HG03469 (cell line): ENCODE measurements around the gene TBC1D16.

ENCODE experiments used
- ATAC-seq: cut with Tn5 transposase; IDR thresholded peaks from one replicate; pipeline ENCODE4 v1.9.1; 2021; ENCODE audit warnings: mild to moderate bottlenecking, moderate library complexity, moderate number of reproducible peaks; ENCODE audit not compliant: unreplicated experiment

TBC1D16 gene

DNA sequence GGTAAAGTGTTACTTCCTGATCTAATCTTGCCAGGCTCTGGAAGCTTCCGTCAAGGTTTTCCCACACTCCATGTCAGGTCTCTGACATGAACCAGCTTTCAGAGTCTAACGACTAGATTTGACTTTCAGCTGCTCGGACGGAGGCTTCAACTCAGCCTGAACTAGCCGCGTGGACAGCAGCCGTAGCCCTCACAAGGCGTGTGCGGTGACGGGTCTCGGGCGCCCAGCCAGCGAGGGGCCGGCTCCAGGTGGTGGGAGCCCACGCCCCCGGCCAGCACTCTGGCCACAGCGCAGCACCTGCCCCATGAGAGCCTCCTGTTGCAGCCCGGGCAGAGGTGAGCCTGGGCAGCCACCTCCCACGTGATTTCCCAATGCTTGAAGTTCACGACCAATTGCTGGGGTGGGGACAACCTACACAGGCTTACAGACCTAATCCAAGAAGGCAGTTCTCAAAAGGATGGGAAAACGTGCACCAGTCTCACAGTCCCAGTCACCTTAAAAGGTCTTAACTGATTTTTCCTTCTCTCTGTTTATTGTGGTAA lies 45.5 kb downstream of the TBC1D16 start:
- ATAC-seq, result no peak

DNA sequence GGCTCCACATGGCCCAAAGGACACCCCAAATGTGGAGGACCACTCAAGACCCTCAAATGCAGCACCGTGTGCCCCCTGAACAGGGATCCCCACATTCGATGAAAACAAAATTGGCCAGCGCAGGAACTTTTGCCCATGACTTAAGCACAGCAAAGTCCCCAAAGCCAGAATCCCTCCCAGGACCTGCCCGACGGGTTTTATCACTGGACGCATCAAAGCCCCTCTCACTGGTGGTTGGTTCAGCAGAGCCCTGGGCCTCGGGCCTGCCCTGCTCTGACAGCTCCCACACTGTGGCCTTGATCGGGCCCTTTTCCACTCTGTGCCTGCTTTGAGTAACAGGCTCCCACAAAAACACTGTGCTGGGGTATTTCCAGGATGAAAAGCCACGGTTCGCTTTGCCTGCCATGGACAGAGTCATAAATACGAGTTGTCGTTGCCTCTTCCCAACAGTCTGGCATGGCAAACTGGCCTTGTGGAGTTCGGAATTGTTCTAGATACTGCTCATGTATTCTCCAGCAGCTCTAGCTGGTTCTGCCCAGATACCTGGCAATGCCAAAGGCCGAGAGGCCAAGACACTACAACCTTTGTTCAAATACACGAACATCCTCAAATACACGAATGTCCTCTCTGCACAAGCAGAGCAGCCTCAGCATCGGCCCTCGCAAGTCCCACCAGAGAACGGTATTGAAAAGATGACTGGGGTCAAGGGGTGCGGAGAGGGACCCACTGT lies 46.4 kb downstream of the TBC1D16 start:
- no peak for ATAC-seq

DNA sequence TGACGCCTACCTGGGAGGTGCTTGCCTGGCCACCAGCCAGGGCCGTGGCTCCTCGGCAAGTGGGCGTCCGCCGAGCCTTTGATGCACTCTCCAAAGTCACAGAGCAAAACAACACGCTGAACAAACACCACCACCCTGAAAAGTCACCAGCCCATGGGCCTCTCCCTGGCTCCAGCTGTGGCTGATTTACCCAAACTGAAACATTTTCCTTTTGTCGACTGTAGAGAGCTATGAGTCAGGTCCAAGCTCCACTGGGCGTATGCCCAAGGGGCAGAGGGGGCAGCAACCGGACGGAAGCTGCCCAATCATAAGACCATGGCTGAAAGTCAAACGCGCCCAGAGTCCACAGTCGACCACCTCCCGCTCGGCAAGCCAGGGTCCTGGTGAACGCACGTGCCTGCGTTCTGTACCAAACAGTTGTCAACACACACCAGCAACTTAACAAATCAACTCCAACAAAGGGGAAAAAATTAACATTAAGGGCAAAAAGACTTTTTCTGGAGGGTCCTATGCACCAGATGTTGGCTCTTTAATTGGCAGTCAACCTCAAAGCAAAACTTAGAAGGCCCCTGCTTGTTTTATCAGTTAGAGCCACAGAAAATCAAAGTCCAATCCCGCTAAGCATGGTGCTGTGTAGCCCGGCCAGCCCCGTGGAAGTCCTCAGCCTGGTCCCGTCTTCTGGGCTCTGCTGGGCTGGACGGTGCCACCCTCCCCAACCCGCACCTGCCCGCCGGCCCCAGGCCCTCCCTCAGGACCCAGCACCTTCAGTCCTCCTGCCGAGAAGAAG lies 47.3 kb downstream of the TBC1D16 start:
- no peak for ATAC-seq

DNA sequence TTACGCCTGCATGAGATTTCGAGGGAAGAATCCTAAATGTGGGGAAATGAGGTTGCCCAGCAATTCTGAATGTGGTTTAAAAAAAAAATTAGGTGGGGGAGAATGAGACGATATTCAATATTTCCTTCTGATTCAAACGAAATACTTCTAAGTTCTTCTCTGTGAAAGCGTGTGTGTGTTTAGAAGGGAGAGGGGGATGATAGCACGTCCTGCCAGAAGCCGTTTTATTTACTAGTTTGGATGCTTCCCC lies 47.8 kb downstream of the TBC1D16 start:
- no peak for ATAC-seq

DNA sequence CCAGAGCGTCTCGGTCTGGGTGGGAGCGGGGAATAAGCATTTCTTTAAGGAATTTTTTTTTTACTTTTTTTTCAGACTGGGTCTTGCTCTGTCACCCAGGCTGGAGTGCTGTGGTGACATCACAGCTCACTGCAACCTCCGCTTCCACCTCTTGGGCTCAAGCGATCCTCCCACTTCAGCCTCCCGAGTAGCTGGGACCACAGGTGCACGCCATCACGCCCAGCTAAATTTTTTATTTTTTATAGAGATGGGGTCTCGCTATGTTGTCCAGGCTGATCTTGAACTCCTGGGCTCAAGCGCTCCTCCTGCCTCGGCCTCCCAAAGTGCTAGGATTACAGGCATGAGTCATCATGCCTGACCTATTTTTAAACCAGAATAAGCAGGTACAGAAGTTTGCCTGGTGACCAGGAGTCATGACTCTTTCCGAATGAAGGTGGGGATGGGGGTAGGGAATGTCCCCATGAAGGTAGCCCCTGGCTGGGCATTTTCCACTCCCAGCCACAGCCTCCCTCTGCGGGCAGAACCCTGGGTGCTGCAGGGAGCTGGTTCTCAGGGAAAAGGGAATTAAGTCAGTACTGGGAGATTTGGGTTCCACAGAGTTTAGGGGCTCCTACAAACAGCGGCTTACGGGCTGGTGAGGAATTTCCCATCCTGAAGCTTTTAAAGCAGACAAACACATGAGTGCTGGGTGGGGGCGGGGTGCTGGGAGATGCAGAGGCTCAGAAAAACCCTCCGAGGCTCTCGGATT lies 48.3 kb downstream of the TBC1D16 start:
- ATAC-seq, result no peak

DNA sequence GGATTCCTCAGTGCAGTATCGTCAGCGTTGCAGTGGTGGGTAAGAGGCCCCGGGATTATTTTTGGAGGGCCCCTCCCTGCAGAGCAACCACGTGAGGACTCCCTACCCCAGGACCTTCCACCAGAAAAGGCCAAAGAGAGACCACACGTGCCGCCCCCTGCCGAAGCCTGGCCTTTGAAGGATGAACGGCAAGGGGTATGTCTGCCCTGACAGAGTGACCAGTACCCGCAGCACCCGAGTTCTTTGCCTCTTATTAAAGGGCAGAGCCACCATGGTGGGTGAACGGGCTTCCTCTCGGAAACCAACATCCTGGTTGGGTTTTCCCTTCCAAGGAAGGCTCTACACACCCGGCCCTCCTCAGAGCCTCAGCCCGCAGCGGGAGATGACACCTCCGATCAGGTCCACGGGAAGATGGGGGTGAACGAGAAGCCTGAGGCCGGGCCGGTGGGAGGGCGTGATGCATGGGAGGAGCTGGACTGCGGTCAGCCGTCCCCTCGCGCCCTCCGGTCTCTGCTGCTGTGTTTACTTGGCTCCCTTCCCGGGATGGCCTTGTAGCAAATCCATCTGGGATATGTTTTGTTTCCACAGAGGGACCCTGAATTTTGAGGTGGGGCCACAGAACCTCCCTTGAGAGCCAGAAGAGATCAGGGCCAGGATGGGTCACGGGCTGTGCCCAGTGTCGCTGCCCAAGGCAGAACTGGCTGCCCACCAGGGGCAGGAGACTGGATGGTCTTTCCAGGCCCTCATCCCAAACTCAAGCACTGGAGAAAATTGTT lies 49.1 kb downstream of the TBC1D16 start:
- ATAC-seq, result no peak

DNA sequence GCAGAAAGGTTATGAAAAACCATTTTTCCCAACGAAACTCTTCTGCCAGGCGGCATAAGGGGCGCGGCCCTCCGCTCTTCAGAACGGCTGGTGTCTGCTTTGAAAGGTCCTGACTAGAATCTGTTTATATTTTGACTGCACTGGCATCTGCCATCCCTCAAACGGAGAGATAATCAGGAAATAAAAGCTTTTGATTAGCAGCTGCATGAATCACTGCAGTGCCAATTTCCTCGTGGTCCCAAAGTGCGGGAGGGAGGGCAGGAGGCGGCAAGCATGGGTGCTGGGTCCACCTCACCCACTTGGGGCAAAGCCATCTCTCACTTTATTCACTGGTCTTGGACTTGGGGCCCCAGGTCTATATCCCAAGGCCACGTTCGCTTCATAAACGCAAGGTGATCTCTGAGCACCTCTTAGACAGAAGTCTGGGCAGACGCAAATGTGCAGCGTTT lies 49.7 kb downstream of the TBC1D16 start:
- no peak for ATAC-seq

DNA sequence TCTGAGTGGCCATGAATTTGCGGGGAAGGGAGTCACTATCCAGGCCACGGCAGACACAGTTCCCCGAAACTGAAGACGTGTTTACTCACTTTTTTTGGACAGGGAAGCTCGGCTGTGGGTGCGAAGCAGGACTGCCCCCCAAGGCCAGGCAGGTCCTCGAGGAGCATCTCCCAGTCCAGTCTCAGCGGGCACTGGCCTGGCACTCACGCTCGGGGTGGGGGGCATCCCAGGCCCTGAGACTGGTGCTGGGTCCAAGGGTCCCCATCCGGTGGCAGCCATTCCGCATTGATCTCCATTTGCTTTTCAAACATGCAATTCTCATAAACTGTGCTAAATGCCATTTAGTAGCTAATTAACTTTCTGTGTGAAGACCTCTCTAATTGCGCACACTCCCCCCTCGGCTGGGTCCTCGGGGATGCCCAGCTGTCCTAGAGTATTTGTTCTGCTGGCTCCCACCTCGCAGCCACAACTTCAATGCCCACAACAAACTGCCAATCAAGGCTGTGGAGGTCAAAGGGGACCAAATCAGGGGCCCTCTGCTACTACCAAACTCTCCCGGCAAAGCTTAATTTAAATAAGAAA lies 50.2 kb downstream of the TBC1D16 start:
- no peak for ATAC-seq

DNA sequence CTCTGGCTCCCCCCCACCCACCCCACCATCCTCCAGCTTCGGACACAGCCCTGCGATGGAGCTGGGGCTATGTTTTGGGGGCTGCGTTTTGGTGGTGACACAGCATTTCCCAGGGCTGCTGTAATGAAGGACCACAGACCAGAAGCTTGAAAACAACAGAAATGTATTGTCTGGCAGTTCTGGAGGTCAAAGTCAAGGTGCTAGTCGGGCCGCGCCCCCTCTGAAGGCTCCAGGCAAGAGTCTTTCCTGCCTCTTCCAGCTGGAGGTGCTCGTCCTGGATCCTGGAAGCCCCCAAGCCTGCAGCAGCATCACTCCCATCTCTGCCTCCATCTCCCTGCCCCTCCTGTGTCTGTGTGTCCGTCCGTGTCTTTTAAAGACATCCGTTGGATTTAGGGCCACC lies 50.8 kb downstream of the TBC1D16 start:
- no peak for ATAC-seq

DNA sequence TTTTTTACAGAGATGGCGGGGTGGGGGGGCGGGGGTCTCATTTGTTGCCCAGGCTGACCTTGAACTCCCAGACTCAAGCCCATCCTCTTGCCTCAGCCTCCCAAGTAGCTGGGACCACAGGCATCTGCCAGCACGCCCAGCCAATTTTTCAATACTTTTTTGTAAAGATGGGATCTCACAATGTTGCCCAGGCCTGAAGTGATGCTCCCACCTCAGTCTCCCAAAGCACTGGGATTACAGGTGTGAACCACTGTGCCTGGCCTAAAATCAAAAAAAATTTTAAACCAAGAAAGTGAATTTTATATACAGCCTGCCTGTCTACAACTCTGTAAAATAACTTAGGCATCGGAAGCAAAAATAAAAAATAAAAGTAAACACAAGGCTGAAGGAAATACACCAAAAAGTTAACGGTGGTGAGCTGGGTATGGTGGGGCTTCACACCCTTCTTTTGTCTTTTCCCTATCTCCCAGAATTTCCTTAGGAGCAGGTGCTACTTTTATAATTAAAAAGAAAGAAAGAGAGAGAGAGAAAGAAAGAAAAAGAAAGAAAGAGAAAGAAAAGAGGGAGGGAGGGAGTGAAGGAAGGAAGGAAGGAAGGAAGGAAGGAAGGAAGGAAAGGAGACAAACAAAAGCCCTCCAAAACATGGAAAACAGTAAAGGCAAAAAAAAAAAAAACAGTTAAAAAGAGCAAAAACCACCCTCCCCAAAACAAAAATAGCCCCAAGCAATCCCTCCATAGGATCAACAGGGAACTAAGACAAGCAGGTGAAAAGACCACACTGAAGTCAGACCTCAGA lies 51.4 kb downstream of the TBC1D16 start:
- no peak for ATAC-seq

DNA sequence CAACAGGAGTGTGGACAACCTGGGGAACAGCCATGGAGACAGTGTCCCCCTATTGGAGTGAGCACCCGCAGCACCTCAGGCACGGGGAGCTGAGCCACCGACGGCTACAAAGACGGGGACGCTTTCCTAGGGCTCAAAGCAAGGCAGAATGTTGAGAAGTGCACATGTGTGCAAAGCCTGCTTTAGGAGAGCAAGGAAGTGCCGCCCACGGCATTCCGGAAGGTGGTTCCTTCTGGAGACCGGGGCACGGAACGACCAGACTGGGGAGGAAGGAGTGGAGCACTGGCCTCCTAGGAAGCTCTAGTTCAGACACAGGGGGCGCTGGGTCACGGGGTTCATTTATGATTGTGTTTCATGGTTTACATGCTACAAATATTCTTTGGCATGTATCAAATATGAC lies 52.2 kb downstream of the TBC1D16 start:
- no peak for ATAC-seq

DNA sequence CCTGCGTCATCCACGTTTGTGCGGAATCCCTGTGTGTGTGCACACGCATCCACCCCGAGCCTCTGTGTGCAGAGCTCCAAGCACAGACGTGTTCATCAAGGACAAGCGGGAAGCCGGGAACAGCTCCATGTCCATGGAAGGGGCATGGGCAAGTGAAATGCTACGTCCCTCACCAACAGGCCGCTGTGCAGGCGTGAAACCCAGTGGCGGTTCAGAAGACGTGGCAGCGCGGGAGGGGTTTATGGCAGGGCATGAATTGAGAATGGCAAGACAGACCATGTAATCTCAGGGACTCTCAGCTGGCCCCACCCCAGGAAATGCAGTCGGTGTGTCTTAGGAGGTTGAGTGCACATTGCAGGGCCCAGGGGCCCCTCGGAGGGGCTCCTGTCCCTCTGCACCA lies 52.7 kb downstream of the TBC1D16 start:
- no peak for ATAC-seq

DNA sequence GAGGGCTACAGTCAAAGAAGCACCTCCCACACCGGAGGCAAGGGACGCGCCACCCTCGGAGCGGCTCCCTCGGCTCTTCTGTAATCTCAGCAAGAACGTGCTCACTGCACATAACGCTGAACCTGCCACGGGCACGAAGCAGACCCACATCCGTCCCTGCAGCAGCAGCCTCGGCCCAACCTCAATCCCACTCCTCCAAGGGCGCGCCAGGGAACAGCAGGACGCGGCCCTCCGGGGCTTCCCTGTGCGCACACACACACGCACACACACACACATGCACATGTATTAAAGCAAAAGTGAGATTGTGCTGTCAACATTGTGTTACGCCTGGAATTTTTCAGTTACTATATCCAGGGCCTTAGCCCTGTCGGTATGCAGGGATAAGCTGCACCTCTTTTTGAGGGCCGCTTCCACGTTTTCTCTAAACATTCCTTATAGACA lies 54.0 kb downstream of the TBC1D16 start:
- ATAC-seq, result no peak

DNA sequence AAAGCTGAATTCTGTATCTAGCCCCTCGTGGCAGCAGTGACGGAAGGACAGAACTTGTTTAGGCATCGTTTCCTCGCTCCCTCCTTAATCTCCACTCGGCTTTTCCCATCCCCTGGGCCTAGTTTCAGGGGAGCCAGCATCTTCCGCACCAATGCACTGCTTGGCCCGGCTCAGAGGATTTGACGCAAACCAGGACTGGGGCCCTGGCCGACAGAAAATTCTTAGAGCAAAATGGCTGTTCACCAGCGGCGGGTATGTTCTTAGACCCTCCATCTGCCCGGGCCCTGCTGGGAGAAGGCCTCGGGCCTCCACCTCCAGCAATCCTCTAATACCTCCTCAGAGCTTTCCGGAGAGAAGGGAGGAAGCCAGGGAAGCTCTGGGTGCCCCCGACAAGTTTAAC lies 54.6 kb downstream of the TBC1D16 start:
- ATAC-seq, result no peak

DNA sequence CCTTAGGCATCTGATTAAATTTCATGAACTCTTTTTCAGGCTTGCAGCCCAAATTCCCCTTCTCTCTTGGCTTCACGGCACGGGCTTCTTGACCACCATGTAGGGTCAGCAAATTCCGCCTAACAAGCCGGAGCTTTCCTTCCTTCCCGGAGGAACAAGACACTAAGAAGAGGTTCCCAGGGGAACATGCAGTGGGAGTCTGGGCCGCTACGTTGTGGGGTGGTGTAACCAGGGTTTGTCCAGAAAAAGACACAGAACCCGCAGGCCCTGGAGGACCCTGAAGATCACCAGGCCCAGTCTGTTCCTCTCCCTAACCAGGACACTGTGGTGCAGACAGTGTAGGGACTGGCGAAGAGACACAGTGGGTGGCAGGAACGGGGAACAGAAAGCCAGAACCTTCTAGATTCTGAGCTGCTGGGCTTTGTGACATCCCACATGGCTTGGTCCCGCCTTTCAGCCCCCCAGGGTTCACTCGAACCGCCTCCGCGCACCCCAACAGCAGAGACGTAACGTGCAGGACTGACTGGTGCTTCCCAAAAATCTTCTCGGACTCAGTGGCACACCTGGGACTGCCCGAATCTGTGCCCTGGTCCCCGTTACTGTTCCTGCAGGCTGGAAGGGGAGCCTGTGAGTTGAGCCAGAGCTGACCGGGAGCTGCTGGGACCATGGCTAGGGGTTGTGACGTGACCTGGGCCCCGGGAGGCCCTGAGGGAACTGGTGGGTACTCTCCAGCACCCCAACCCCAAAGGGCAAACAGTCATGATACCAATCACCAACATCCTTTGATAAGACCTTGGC lies 55.2 kb downstream of the TBC1D16 start:
- no peak for ATAC-seq

DNA sequence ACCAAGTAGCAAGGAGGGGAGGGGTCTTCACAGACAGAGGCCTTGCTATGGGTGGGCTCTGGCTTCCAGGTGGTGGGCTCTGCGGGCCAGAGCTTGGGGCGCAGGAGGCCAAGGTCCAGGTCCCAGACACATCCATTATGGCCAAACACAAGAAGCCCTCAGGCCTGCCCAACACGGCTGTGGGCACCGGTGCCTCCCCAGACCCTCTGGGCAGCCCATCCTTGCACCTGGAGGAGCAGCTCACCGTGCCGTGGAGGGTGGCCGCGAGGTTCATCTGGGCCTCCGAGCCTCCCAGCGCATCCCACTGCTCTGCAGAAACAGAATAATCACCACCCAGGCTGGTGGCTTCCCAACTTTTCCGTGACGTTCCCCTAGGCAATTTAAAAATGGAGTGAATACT lies 55.9 kb downstream of the TBC1D16 start:
- ATAC-seq, result no peak

DNA sequence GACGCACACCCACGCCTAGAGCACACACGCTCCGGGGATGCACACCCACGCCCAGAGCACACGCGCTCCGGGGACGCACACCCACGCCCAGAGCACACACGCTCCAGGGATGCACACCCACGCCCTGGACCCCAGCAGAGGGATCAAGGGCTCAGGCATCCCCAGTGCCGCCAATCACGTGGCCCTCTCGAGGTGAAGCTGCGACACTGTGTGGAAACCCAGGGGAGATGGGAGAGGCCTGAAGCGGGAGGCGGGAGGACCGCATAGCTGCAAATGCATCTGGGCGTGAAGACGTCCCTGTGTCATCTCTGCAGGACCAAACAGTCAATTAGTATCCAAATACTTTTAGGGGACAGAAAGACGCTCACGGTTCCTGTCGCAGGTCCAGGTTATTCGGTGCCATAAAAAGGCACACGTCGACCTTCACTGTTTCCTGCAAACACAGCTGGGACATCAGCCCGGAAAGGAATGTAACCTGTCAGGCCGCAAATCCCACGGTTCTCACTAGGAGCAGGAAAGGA lies 56.4 kb downstream of the TBC1D16 start:
- ATAC-seq, result no peak

DNA sequence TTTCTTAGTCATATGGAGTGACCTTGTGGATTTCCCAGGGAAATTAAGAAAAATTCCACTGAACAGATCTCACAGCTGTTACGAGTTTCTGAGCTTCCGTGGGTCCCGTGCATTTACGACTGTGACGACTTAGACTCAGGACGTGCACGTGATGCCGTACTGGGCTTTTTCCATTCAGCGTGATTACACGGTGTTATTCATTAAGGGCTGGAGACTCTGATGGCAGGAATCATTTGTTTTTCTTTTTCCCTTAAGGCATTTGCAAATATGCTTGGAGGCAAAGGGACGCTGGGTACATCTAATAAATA lies 57.2 kb downstream of the TBC1D16 start:
- no peak for ATAC-seq
